GM11168 (cell line): ENCODE data around the gene PPARG.

Experiments
- in situ Hi-C: fragments of 300-500 bp; cut with MboI; formaldehyde crosslinking; loops from one replicate; pipeline ENCODE4 v1.12.0; 2022; ENCODE audit warnings: low sequenced_read_pairs; ENCODE audit not compliant: unreplicated experiment

Gene PPARG

DNA sequence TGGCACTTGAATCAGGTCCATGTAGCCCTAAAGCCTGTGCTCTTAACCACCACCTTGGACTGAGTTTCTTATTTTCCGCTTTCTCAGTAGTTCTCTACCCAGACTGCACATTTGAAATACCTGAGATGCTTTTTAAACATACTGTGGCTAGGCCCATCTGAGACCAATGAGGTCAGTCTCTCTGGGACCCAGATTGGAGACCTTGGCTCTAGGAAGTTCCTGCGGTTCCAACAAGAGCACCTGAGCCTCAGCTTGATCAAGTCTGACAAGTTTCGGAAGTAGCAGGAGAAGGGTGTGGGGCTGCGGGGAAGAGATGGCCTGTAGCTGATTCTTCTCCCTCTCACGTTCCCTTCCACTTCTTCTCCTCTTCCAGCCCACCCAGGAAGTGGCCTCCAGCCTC is 183.9 kb downstream of the PPARG start:
- in situ Hi-C loops, result no loop called here

DNA sequence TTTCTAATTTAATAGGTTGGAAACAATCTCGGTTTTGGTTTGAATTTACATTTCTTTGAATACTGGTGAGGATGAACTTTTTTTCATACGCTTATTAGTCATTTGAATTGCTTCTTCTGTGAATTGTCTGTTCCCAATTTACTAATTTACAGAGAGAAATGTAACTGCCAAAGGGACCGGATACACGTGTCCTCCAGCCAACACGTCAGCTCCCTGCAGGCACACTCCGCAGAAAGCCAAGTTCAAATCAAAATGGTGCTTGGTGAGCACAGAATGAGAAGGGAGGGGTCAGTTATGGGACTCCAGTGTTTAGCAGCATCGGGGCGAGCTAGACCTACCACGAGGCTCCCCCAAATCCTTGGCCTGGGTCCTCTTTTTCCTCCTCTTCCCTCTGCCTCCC is 184.6 kb downstream of the PPARG start:
- in situ Hi-C loops, result no loop called here

DNA sequence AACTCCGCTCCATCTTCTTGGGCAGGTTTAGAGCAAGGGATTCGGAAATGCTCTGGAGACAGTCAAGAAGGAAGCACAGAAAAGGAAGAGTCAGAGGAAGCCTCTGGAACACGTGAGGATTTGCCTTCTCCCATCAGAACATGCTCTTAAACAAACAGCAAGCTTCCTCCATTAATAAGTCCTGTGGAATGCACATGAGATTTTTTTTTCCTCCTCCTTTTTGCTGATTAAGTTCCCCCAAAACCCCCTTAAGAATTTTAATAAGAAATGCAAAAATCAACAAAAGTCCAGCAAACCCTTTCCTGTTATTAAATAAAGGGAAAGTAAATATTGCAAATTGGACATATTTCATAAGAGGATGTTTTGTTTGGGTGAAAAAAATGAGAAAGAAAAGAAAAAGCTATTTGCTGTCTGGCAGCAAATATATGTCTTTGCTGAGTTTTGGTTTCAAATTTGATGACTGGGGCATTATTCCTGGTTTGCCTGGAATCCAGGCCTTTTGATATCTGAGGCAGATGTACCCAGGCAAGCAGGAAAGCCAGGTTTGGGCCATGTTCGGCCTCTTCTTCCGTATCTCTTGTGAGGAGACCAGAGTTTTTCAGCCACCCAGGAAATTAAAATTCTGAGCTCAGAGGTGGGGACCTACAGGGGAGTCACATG is 187.5 kb downstream of the PPARG start:
- in situ Hi-C loops, result loop anchor here (5.0 kb wide), 1 partner anchor 344 kb away; no protein-coding TSS in a partner anchor

DNA sequence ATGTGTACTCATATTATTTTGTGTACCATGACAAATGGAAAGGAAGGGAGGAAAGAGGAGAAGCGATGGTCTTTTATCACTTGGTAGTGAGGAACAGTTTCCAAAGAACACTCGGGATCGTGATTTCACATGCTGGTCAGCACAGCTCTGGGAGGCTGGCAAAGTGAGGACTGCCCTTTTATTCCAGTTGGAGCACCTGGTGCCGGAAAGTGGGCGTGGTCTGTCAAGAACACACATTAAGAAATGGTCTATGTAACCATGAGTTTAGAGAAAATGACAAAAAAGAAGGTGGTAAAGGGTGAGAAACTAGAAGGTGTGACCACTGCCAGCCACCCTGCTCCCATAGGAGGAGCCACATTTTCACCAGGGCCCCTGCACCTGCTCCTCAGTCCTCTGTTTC is 188.4 kb downstream of the PPARG start:
- in situ Hi-C loops, result loop anchor here (5.0 kb wide), 1 partner anchor 345 kb away; no protein-coding TSS in a partner anchor

DNA sequence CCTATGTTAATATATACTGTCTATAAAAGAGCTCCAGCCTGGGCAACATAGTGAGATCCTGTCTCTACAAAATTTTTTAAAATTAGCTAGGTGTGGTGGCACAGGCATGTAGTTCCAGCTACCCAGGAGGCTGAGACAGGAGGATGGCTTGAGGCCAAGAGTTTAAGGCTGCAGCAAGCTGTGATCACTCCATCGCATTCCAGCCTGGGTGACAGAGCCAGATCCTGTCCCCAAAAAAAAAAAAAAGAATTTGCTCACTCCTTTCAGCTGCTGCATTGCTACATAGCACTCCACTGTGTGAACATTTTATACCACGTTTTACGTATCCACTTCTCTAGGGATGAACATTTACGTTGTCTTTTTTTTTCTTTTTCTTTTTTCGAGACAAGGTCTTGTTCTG is 189.5 kb downstream of the PPARG start:
- in situ Hi-C loops, result loop anchor here (5.0 kb wide), 1 partner anchor 346 kb away; no protein-coding TSS in a partner anchor

DNA sequence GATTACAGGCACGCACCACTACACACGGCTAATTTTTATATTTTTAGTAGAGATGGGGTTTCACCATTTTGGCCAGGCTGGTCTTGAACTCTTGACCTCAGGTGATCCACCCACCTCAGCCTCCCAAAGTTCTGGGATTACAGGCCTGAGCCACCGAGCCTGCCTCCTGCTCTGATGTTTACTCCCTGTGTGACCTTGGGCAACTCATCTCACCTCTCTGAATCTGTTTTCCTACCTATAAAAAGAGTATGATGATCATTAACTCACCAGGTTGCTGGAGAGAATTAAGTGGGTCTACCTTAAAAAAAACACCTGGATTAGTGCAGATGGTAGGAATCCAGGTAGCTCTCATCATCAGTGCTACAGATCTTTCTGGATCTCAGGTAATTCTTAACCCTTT is 190.3 kb downstream of the PPARG start:
- in situ Hi-C loops, result loop anchor here (5.0 kb wide), 1 partner anchor 347 kb away; no protein-coding TSS in a partner anchor

DNA sequence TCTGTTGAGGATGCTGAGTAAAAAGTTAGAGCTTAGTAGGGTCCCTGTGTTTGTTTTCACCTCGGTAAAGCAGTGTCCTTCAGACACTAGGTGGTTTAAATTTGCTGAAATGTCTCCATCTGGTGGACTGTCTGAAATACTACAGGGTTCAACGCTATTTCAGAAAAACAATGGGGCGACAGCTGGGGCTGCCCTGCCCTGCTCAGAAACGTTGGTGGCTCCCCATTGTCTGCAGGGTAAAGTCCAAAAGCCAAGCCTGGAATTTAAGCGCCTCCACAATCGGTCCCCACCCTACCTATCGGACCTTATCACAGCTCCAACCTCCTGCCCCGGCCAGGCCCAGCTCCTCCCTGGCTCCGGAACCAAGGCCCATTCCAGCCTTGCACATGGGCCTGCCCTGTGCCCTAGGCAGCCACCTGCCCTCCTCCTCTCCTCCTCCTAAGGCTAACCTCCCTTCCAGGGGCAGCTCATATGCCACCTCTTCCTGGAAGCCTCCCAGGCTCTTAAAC is 191.1 kb downstream of the PPARG start:
- in situ Hi-C loops, result loop anchor here (5.0 kb wide), 1 partner anchor 348 kb away; no protein-coding TSS in a partner anchor

DNA sequence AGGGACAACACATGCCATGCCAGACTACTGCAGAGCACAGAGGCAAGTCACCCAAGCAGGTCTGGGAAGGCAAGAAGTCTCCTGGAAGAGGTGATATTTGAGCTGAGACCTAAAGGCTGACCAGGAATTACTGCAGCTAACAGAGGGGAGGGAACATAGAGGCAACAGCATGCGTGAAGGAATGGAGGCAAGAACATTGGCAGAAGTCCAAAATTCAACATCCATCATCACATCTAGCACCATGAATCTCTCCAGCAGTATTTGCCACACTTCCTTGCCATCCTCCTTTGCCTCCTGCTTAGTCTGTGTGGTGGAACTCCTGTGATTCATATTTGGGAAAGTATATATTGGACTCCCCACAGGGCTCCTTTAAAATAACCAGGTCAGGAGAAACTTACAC is 194.5 kb downstream of the PPARG start:
- in situ Hi-C loops, result no loop called here

DNA sequence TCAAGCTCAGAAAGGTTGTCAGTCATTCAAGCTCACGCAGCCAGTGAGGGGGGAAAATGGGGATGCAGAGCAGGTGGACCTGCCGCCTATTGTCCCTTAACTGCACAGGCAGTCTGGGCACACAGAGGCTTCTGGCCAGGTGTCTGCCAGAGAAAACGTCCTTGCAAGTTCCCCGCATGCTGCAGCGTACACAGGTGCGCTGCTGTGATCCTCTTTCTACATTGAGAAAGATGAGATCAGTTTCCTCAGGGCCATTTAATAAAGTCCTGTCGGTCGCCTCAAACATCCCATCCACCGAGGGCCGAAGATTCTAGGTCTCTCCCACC is 195.0 kb downstream of the PPARG start:
- in situ Hi-C loops, result no loop called here
